Activated CD8-positive, alpha-beta memory T cell treated with anti-CD3 and anti-CD28 coated beads, Interleukin-2, amount 50 U/mL, for 48 hours (primary cell): ENCODE results near the gene SLU7.

Experiments used
- DNase-seq: peaks from one replicate; pipeline ENCODE4 v3.0.0-alpha.2; 2020

Gene SLU7

GRCh38 chr5:160399402-160400353, 19.2 kb downstream of the SLU7 start, which contains the start of gene FAM200C:
TSS of gene FAM200C (minus strand) at chr5:160400054. CDS start at chr5:160395490, 4,564 bp downstream.
- DNase-seq: peak; percentile 83

- no peak for DNase-seq
Observed at GRCh38 chr5:160398806-160399205, 20.1 kb downstream of the SLU7 start.

GRCh38 chr5:160397492-160397891, 21.4 kb downstream of the SLU7 start:
- DNase-seq: no peak

GRCh38 chr5:160395111-160395510, 23.8 kb downstream of the SLU7 start:
- DNase-seq: no peak

- DNase-seq: no peak
Observed at GRCh38 chr5:160390787-160391696, 27.8 kb downstream of the SLU7 start.

- DNase-seq: no peak
Observed at GRCh38 chr5:160387445-160387844, 31.4 kb downstream of the SLU7 start.

- no peak for DNase-seq
Observed at GRCh38 chr5:160385496-160385895, 33.4 kb downstream of the SLU7 start.

GRCh38 chr5:160384681-160385080, 34.2 kb downstream of the SLU7 start:
- no peak for DNase-seq

- DNase-seq: no peak
Observed at GRCh38 chr5:160382346-160382745, 36.5 kb downstream of the SLU7 start.

- no peak for DNase-seq
Observed at GRCh38 chr5:160380041-160380440, 38.8 kb downstream of the SLU7 start.

GRCh38 chr5:160379511-160379910, 39.4 kb downstream of the SLU7 start:
- no peak for DNase-seq

GRCh38 chr5:160378330-160378729, 40.6 kb downstream of the SLU7 start:
- no peak for DNase-seq

- no peak for DNase-seq
Observed at GRCh38 chr5:160377651-160378050, 41.2 kb downstream of the SLU7 start.

- DNase-seq: no peak
Observed at GRCh38 chr5:160376416-160376815, 42.5 kb downstream of the SLU7 start.

- no peak for DNase-seq
Observed at GRCh38 chr5:160375701-160376100, 43.2 kb downstream of the SLU7 start.

GRCh38 chr5:160375166-160375565, 43.7 kb downstream of the SLU7 start:
- no peak for DNase-seq

GRCh38 chr5:160371294-160371693, 47.6 kb downstream of the SLU7 start:
- DNase-seq: no peak

GRCh38 chr5:160370713-160371034, 48.2 kb downstream of the SLU7 start:
- DNase-seq: no peak

- no peak for DNase-seq
Observed at GRCh38 chr5:160369990-160370712, 48.7 kb downstream of the SLU7 start, which contains the start of gene C1QTNF2. TSS of gene C1QTNF2 (minus strand) at chr5:160370626. CDS start at chr5:160355011, 15,615 bp downstream.

- no peak for DNase-seq
Observed at GRCh38 chr5:160367885-160368284, 51.0 kb downstream of the SLU7 start.

- DNase-seq: no peak
Observed at GRCh38 chr5:160367261-160367660, 51.6 kb downstream of the SLU7 start.

- no peak for DNase-seq
Observed at GRCh38 chr5:160366230-160366629, 52.7 kb downstream of the SLU7 start.
